SK-N-SH (cell line): Measurements from ENCODE around the gene WWC2. TPM values are rescaled to one million over a fixed set of nuclear protein-coding genes. Genes with fewer than 3 reads are reported as not detected.

Experiments used
- CTCF ChIA-PET: fragments of 300-600, 350-600 bp; formaldehyde crosslinking; extraction: SDS; loops from one replicate; lab custom pipeline; 2021; lab: Yijun Ruan, JAX
- POLR2A ChIA-PET: fragments of 350-600 bp; sonication (Branson Sonifier 250); formaldehyde crosslinking; extraction: SDS; loops from one replicate; lab custom pipeline; 2020; ENCODE audit warnings: antibody characterized with exemption, inconsistent platforms; lab: Yijun Ruan, JAX
- DNase-seq: peaks from one replicate; pipeline ENCODE4 v3.0.0; 2012
- H2AFZ ChIP-seq: fragments of 200-600 bp; sonication (generic); 2 replicates; pipeline ENCODE4 v1.8.1; 2016; ENCODE audit warnings: antibody characterized with exemption, mild to moderate bottlenecking, low read depth
- H3F3A ChIP-seq: fragments of 200-600 bp; sonication (generic); replicated peaks from 2 replicates; pipeline ENCODE3; 2016; ENCODE audit warnings: antibody characterized with exemption, mild to moderate bottlenecking; ENCODE audit not compliant: insufficient read depth
- H3K27ac ChIP-seq, 2 experiments: fragments of 200-500 bp in 1 of 2; fragments of 200-600 bp in 1 of 2; sonication (Bioruptor generic) in 1 of 2; sonication (generic), shearing (Covaris generic) in 1 of 2; 2 replicates each; pipeline versions ENCODE4 v1.5.1 to v1.6.1; 2014 to 2016; ENCODE audit warnings: low read depth in 2 of 2, inconsistent platforms in 1 of 2, low read length in 1 of 2, mild to moderate bottlenecking in 1 of 2, mixed read lengths in 1 of 2
- H3K27me3 ChIP-seq: fragments of 200-600 bp; sonication (generic), shearing (Covaris generic); 2 replicates; pipeline ENCODE4 v1.6.1; 2016; ENCODE audit warnings: mixed run types; ENCODE audit not compliant: insufficient read depth
- H3K36me3 ChIP-seq, 2 experiments: fragments of 200-500 bp in 1 of 2; fragments of 200-600 bp in 1 of 2; sonication (Bioruptor generic) in 1 of 2; sonication (generic) in 1 of 2; replicated peaks in 1 of 2; 2 replicates each; pipeline versions ENCODE3 to v1.5.1; 2014 to 2016; ENCODE audit warnings: low read length in 1 of 2, mild to moderate bottlenecking in 1 of 2; ENCODE audit not compliant: insufficient read depth in 2 of 2, control insufficient read depth in 1 of 2
- H3K4me1 ChIP-seq, 2 experiments: fragments of 200-500 bp in 1 of 2; fragments of 200-600 bp in 1 of 2; sonication (Bioruptor generic) in 1 of 2; sonication (generic), shearing (Covaris generic) in 1 of 2; 2 replicates each; pipeline versions ENCODE4 v1.5.1 to v1.6.1; 2014 to 2016; ENCODE audit warnings: low read depth in 1 of 2, low read length in 1 of 2, mixed run types in 1 of 2; ENCODE audit not compliant: insufficient read depth in 2 of 2, control insufficient read depth in 1 of 2
- H3K4me2 ChIP-seq: fragments of 200-600 bp; sonication (generic), shearing (Covaris generic); 2 replicates; pipeline ENCODE4 v1.6.1; 2017; ENCODE audit warnings: mixed run types
- H3K4me3 ChIP-seq, 2 experiments: fragments of 200-500 bp in 1 of 2; fragments of 200-600 bp in 1 of 2; sonication (Bioruptor generic) in 1 of 2; sonication (generic), shearing (Covaris generic) in 1 of 2; 2 replicates each; pipeline versions ENCODE4 v1.5.1 to v1.8.1; 2014 to 2016; ENCODE audit warnings: low read depth in 2 of 2, inconsistent platforms in 1 of 2, low read length in 1 of 2, mild to moderate bottlenecking in 1 of 2, mixed read lengths in 1 of 2, moderate library complexity in 1 of 2
- H3K79me2 ChIP-seq: fragments of 200-600 bp; sonication (generic); 2 replicates; pipeline ENCODE4 v1.8.1; 2017; ENCODE audit warnings: mild to moderate bottlenecking; ENCODE audit not compliant: insufficient read depth
- H3K9ac ChIP-seq: fragments of 200-600 bp; sonication (generic); 2 replicates; pipeline ENCODE4 v1.6.1; 2017; ENCODE audit warnings: mixed run types
- H3K9me2 ChIP-seq: fragments of 200-600 bp; sonication (generic); 2 replicates; pipeline ENCODE4 v1.6.1; 2017; ENCODE audit warnings: mixed run types
- H3K9me3 ChIP-seq: fragments of 200-600 bp; sonication (generic); 2 replicates; pipeline ENCODE4 v1.6.1; 2017; ENCODE audit warnings: mixed run types, mild to moderate bottlenecking, moderate library complexity
- H4K20me1 ChIP-seq: fragments of 200-600 bp; sonication (generic); 2 replicates; pipeline ENCODE4 v1.6.1; 2017; ENCODE audit warnings: mild to moderate bottlenecking, mixed run types; ENCODE audit not compliant: insufficient read depth
- EZH2phosphoT487 ChIP-seq: fragments of 200-600 bp; sonication (generic); IDR thresholded peaks from 2 replicates; pipeline ENCODE4 v1.6.1; 2017; ENCODE audit warnings: low read depth, mixed run types, mild to moderate bottlenecking, antibody characterized with exemption, moderate library complexity, borderline replicate concordance
- GABPA ChIP-seq: IDR thresholded peaks from 2 replicates; pipeline ENCODE4 v1.4.0; 2012; ENCODE audit warnings: low read depth, mild to moderate bottlenecking
- MXI1 ChIP-seq: IDR thresholded peaks from 2 replicates; pipeline ENCODE4 v1.6.1; 2012; ENCODE audit warnings: mild to moderate bottlenecking, low read depth, low read length, improper control_type of control experiment
- NFIC ChIP-seq: IDR thresholded peaks from 2 replicates; pipeline ENCODE4 v1.4.0; 2012; ENCODE audit warnings: borderline replicate concordance
- NRF1 ChIP-seq: IDR thresholded peaks from 2 replicates; pipeline ENCODE4 v1.6.1; 2012; ENCODE audit warnings: low read depth, mild to moderate bottlenecking, low read length
- RAD21 ChIP-seq: IDR thresholded peaks from 2 replicates; pipeline ENCODE4 v1.6.1; 2012; ENCODE audit warnings: mild to moderate bottlenecking, low read length
- SMC3 ChIP-seq: IDR thresholded peaks from 2 replicates; pipeline ENCODE4 v1.6.1; 2012; ENCODE audit warnings: low read depth, low read length, improper control_type of control experiment
- TCF12 ChIP-seq: IDR thresholded peaks from 2 replicates; pipeline ENCODE4 v1.4.0; 2012
- WGBS: methylation state at CpG from one replicate; pipeline ENCODE4 v1.1.6; 2017; ENCODE audit warnings: low lambda C conversion rate; 5-methylcytosine and 5-hydroxymethylcytosine counted together
- polyA plus RNA-seq, 3 experiments: library from polyadenylated mRNA; depleted of rRNA; stranded (reverse); fragments of >200 nt; gene quantifications; 2 replicates each; pipeline ENCODE4 v1.2.3, GENCODE V29; 2012
- TF ChIP-seq, protein P1 (sequence below): IDR thresholded peaks from 2 replicates; pipeline ENCODE4 v1.4.0; 2012; ENCODE audit warnings: low read depth, borderline replicate concordance
- TF ChIP-seq, protein P2 (sequence below): IDR thresholded peaks from 2 replicates; pipeline ENCODE4 v1.4.0; 2012; ENCODE audit warnings: low read depth, borderline replicate concordance

WWC2 gene
- polyA plus RNA-seq, 1 of the 3 experiments (the other 2 are of a cell fraction) = 18.4 TPM

DNA sequence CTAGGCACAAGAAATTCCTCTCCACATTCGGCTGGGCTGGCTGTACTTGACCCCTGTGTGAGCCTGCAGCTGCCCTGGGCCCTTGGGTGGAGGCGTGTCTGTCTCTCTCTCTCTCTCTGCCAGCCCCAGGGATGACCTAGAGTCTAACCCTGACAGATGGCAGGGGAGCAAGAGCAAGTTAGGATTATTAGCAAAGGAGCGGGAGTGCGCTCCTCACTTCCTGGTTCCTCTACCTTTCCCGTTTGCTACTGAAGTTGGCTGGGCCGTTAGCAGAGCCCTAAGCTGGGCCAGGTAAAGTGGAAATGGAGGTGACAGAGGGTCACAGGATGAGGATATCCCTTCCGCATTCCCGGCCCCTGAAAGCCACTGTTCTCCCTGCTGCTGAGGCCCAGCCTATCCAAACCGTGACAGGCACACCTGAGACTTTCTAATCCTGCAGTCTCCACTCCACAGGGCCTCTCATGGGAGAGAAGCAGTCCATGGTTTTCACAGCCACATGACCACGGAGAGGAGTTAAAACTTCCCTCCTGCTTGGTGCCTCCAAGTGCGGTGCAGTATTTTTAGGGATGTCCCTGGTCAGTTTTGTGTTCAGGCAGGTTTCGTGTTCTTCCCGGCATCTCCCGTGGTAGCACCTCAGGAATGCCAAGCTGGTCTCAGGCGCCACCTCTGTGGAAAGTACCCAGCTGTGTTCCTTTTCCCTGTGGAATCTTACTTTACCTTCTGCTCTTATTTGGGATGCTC lies 141.7 kb downstream of the WWC2 start:
- no peak overlapping the region for H3K9ac ChIP-seq
- no peak overlapping the region for H3K27ac ChIP-seq
- no peak overlapping the region for H3K4me2 ChIP-seq
- no peak for DNase-seq
- no peak overlapping the region for H3K4me3 ChIP-seq
- ChIA-PET POLR2A (no interaction called here), CTCF (interaction anchor here (1.9 to 4.0 kb wide), 4 partner anchors 9 to 303 kb away, joined by 6 to 16 read pairs (median 11); no protein-coding TSS in a partner anchor)
- peaks cover 0 to 4% of the 10 kb centered on the region in 2 experiments; a peak in 1 of 4 replicates for H3K4me1 ChIP-seq
- H3K79me2 ChIP-seq = peaks cover 15% of the 10 kb centered on the region; the same call in 1 of the 2 replicates
- no peaks in the 10 kb centered on the region for H3F3A ChIP-seq
- 87% methylated on average over 14 of the region's 15 CpGs for WGBS
- H3K9me2 ChIP-seq = no peaks in the 10 kb centered on the region
- no peaks in the 10 kb centered on the region for H4K20me1 ChIP-seq
- H3K36me3 ChIP-seq = peaks cover 11 to 40% of the 10 kb centered on the region in 2 experiments
- peaks cover 5% of the 10 kb centered on the region; the same call in 1 of the 2 replicates for H3K9me3 ChIP-seq
- no peak for TF ChIP-seq NFIC
- TF ChIP-seq, protein P1, sequence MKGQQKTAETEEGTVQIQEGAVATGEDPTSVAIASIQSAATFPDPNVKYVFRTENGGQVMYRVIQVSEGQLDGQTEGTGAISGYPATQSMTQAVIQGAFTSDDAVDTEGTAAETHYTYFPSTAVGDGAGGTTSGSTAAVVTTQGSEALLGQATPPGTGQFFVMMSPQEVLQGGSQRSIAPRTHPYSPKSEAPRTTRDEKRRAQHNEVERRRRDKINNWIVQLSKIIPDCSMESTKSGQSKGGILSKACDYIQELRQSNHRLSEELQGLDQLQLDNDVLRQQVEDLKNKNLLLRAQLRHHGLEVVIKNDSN = no peak
- no peak for TF ChIP-seq SMC3
- no peak for TF ChIP-seq MXI1
- TF ChIP-seq RAD21 = no peak
- no peak for TF ChIP-seq TCF12
- no peak for TF ChIP-seq EZH2phosphoT487
- TF ChIP-seq, protein P2, sequence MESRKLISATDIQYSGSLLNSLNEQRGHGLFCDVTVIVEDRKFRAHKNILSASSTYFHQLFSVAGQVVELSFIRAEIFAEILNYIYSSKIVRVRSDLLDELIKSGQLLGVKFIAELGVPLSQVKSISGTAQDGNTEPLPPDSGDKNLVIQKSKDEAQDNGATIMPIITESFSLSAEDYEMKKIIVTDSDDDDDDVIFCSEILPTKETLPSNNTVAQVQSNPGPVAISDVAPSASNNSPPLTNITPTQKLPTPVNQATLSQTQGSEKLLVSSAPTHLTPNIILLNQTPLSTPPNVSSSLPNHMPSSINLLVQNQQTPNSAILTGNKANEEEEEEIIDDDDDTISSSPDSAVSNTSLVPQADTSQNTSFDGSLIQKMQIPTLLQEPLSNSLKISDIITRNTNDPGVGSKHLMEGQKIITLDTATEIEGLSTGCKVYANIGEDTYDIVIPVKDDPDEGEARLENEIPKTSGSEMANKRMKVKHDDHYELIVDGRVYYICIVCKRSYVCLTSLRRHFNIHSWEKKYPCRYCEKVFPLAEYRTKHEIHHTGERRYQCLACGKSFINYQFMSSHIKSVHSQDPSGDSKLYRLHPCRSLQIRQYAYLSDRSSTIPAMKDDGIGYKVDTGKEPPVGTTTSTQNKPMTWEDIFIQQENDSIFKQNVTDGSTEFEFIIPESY = no peak
- no peak for TF ChIP-seq NRF1
- no peak for TF ChIP-seq GABPA
- no peak overlapping the region for H2AFZ ChIP-seq
- H3K27me3 ChIP-seq = no peaks in the 10 kb centered on the region

DNA sequence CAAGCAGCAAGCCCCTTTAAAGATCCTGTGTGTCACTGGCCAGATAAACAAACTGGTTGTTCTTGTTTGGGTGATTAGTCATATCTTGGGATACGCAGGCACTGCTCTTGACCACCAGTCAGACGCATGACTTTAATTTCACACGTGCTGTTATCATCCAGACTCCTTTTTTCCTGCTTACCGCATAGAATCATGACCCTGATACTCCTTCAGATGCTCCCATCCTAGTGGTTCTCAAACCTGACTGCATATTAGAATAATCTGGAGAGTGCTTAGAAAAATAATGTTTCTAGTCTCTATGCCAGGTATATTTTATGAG lies 142.2 kb downstream of the WWC2 start:
- H3K9ac ChIP-seq = no peak overlapping the region
- no peak overlapping the region for H3K27ac ChIP-seq
- no peaks in the 10 kb centered on the region for H3F3A ChIP-seq
- TF ChIP-seq, protein P2 = no peak
- no peak overlapping the region for H2AFZ ChIP-seq
- DNase-seq = no peak
- ChIA-PET CTCF (interaction anchor here (1.9 to 4.0 kb wide), 4 partner anchors 9 to 303 kb away, joined by 6 to 16 read pairs (median 11); no protein-coding TSS in a partner anchor), POLR2A (no interaction called here)
- no peaks in the 10 kb centered on the region for H3K9me2 ChIP-seq
- H3K4me2 ChIP-seq = no peak overlapping the region
- no peaks in the 10 kb centered on the region for H4K20me1 ChIP-seq
- H3K79me2 ChIP-seq = peaks cover 9% of the 10 kb centered on the region; the same call in 1 of the 2 replicates
- peaks cover 11 to 36% of the 10 kb centered on the region in 2 experiments for H3K36me3 ChIP-seq
- WGBS = 81% methylated on average over 4 of the region's 4 CpGs
- H3K9me3 ChIP-seq = peaks cover 5% of the 10 kb centered on the region; the same call in 1 of the 2 replicates
- no peak overlapping the region for H3K4me3 ChIP-seq
- peaks cover 0 to 4% of the 10 kb centered on the region in 2 experiments; a peak in 1 of 4 replicates for H3K4me1 ChIP-seq
- no peaks in the 10 kb centered on the region for H3K27me3 ChIP-seq
